22Rv1 (cell line): ENCODE data around the gene HPSE2.

Experiments used
- ZFX ChIP-seq: fragments of 450-650 bp; IDR thresholded peaks from 2 replicates; pipeline ENCODE4 v1.6.1; 2017; ENCODE audit warnings: antibody characterized with exemption, borderline replicate concordance
- TF ChIP-seq, protein P1 (sequence below): fragments of 450-650 bp; IDR thresholded peaks from 2 replicates; pipeline ENCODE4 v1.5.1; 2017; ENCODE audit warnings: mild to moderate bottlenecking

- TF ChIP-seq, protein P1, sequence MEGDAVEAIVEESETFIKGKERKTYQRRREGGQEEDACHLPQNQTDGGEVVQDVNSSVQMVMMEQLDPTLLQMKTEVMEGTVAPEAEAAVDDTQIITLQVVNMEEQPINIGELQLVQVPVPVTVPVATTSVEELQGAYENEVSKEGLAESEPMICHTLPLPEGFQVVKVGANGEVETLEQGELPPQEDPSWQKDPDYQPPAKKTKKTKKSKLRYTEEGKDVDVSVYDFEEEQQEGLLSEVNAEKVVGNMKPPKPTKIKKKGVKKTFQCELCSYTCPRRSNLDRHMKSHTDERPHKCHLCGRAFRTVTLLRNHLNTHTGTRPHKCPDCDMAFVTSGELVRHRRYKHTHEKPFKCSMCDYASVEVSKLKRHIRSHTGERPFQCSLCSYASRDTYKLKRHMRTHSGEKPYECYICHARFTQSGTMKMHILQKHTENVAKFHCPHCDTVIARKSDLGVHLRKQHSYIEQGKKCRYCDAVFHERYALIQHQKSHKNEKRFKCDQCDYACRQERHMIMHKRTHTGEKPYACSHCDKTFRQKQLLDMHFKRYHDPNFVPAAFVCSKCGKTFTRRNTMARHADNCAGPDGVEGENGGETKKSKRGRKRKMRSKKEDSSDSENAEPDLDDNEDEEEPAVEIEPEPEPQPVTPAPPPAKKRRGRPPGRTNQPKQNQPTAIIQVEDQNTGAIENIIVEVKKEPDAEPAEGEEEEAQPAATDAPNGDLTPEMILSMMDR, result no peak
- no peak for TF ChIP-seq ZFX
Measured at GRCh38 chr10:98831391-98831790, 404.3 kb downstream of the HPSE2 start.
